ENCODE measurements around the gene ROS1.

Gene ROS1

DNA sequence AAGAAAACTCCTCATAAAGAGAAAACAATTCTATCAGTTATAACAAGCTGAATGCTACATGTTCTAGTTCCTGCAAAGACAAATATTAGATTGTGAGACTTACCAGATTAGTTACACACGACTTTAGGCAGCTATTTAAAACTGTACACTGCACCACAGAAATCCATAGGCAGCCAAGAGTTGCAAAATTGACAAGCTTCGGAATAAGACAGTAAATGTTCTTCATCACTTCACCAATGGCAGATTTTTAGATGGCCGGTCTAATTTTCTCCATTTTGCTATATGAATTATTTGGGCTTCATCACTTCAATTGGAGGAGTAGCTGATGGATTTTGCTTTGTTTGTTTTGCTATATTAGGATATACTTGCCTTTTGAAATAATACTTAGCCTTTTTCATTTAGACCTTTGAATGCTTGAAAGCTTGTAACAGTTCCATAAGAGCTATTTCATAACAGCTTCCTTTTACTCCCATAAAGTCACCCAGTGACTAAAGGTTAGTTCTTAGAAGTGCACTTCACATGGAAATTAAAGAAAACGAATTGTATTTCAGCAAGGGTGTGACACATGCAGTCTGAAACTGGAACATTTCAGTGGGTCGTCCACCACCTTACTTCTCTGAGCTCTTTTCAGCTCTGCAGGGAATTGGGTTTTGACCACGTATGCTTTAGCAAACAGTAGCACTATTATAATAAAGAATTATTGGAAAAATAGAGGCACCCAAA lies at the start of gene ROS1:
ROS1 (minus strand) TSS at position 512 of the 723 bp plus-strand sequence; CDS start at position 226, 286 bp downstream.
- TF ChIP-seq GATA3 (IDR thresholded peaks at IDR 0.05; ENCODE audit: low read depth, low read length), result no peak

DNA sequence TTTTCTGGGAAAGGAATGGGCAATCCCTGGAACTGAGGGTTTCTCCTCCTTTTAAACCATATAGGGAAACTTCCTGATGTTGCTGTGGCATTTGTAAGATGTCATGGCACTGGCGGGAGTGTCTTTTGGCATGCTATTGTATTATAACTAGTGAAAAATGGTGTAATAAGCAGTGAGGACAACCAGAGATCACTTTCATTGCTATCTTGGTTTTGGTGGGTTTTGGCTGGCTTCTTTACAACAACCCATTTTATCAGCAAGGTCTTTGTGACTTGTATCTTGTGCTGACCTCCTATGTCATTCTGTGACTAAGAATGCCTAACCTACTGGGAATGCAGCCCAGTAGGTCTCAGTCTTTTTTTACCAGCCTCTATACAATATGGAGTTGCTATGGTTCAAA lies 47.7 kb upstream of the ROS1 start:
- no peak for TF ChIP-seq GATA3 (IDR thresholded peaks at IDR 0.05; ENCODE audit: low read depth, low read length)
- TF ChIP-seq GATA2 (IDR thresholded peaks at IDR 0.05; ENCODE audit: low read depth, low read length), result no peak

DNA sequence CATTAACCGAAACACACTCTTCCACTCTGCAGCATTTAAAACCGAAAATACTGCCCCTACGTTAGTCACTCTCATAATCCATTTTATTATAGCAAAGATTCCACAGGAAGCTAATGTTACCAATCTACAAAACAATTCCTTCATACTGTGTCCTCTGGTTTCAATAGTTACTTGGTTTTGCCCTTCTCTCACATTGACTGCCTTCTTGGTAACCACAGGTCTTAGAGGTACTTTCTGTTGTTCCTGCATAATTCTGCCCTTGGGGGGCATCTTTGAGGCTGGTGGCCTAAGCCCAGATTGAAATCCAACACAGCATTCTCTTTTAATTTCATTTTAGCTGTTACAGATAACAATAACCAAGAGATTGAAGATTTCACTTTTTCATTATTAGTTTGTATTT lies 46.9 kb upstream of the ROS1 start:
- no peak for TF ChIP-seq GATA3 (IDR thresholded peaks at IDR 0.05; ENCODE audit: low read depth, low read length)

DNA sequence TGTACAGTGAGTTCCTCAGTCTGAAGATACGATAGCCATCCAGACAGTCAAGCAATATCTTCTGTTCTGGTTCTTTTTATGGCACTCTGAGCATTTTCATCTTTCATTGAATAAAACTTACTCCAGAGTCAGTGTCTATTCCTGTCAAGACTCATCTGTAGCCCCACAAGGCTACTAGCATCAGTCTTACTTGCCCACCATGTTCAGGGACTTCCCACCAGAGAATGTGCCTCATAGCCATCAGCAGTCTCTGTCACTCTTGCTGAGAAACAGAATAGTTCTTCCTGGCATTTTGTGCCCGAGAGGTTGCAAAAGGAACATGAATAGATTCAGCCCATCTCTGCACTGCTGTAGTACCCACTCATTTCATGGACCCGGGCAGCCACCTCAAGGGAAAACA lies 44.0 kb upstream of the ROS1 start:
- TF ChIP-seq GATA3 (IDR thresholded peaks at IDR 0.05; ENCODE audit: low read depth, low read length), result no peak
- no peak for TF ChIP-seq GATA2 (IDR thresholded peaks at IDR 0.05; ENCODE audit: low read depth, low read length)

DNA sequence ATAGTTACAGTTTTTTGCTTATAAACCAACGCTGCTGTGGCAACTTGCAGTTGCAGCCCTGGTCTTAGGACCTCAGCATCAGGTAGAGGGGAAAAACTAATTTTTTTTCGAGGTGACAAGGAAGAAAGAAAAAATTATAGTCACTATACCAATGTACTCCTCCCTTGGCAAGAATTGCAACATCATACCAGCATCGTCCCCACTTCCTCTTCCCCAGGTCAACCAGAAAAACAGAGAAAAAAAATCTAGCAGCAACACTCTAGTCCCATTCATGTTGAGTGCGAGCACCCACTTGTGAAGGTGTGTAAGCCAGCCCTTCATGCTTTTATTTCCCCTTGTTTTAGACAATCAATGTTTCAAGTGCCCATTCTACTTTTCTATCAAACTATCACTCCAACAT lies 43.6 kb upstream of the ROS1 start:
- TF ChIP-seq GATA3 (IDR thresholded peaks at IDR 0.05; ENCODE audit: low read depth, low read length) (no peak), GATA2 (IDR thresholded peaks at IDR 0.05; ENCODE audit: low read depth, low read length) (no peak)

DNA sequence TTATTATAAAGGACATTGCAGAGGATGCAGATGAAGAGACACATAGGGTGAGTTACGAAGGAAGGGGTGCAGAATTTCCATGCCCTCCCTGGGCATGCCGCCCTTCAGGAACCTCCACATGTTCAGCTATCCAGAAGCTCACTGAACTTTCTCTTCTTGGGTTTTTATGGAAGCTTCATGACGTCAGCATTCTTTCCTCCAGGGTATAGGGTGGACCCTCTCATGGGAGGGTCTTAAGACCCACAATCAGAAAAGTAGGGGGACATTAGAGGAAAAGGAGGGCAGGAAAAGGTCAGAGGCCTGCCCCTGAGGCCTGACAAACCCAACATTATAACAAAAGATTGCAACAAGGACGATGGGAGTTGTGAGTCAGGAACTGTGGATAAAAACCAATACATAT lies 42.1 kb upstream of the ROS1 start:
- TF ChIP-seq GATA2 (IDR thresholded peaks at IDR 0.05; ENCODE audit: low read depth, low read length) (no peak), GATA3 (IDR thresholded peaks at IDR 0.05; ENCODE audit: low read depth, low read length) (no peak)

DNA sequence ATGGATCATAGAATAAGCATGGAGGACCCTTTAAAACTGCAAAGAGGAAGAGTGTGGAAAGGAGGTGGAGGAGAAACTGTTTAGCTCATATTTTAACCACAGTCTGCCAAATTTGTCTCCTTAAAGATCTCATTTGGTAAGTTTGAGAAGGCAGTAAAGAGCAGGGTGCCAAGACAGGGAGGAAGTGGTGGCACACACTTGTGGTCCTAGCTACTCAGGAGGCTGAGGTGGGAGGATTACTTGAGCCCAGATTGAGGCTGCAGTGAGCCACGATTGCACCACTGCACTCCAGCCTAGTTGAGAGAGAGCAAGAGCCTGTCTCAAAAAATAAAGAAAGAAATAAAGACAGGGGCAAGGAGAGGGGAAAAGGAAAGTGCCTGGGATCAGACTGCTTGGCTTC lies 39.9 kb upstream of the ROS1 start:
- TF ChIP-seq GATA3 (IDR thresholded peaks at IDR 0.05; ENCODE audit: low read depth, low read length) (no peak), GATA2 (IDR thresholded peaks at IDR 0.05; ENCODE audit: low read depth, low read length) (no peak)

DNA sequence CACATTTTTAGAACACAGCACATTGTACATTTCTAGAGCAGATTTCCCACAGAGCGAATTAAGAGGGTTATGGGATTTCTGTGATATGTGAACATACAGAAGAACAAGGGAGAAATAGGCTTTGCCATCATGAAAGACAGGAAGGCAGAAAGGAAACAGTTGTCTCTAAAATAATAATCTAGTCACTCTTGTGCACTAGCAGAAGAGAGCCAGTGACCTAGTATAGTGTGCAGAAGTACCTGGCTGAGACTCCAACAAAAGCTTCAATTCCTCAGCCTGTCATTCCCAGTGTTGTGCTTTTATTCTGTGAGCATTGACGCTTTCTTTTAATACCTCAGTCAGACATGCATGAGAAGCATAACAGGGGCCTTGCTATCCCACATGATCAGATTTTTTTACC lies 39.0 kb upstream of the ROS1 start:
- TF ChIP-seq GATA3 (IDR thresholded peaks at IDR 0.05; ENCODE audit: low read depth, low read length) (no peak), GATA2 (IDR thresholded peaks at IDR 0.05; ENCODE audit: low read depth, low read length) (no peak)

DNA sequence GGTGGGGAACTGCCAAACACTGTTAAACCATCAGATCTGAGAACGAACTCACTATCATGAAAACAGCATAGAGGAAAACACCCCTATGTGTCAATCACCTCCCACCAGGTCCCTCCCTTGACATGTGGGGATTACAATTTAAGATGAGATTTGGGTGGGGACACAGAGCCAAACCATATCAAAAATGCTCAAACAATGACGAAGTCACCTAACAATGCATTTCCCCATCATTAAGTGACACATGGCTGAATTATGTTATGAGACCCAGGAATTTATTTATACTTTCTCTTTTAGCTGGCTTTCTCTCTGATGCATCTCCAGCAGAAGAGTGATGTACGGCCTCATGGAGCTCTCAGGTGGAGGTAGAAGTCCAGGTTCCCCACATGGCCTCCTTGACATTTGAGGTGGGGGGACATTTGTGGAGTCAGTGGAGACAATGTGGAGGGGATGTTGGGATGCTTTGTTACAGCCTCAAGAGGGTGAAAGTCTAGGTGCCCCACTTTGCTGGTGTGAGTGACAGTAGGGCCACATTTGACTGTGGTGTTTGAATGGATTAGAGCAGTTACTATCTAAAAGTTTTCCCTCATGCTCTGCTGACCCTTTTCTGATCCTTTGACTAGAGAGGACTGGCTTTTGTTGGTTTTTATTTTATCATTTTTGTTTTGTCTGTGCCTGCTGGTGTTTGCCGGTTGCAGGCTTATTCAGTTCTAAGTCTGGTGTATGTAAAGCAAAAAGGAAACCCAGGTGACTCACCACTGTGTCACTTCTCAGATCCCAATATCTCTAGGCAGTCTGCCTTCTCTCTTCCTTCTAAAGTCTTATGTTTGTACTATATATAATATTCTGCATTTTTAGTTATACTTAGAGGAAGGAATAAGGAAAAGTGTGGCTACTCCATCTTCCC lies 38.3 kb upstream of the ROS1 start:
- TF ChIP-seq GATA3 (IDR thresholded peaks at IDR 0.05; ENCODE audit: low read depth, low read length) (no peak), GATA2 (IDR thresholded peaks at IDR 0.05; ENCODE audit: low read depth, low read length) (no peak)

DNA sequence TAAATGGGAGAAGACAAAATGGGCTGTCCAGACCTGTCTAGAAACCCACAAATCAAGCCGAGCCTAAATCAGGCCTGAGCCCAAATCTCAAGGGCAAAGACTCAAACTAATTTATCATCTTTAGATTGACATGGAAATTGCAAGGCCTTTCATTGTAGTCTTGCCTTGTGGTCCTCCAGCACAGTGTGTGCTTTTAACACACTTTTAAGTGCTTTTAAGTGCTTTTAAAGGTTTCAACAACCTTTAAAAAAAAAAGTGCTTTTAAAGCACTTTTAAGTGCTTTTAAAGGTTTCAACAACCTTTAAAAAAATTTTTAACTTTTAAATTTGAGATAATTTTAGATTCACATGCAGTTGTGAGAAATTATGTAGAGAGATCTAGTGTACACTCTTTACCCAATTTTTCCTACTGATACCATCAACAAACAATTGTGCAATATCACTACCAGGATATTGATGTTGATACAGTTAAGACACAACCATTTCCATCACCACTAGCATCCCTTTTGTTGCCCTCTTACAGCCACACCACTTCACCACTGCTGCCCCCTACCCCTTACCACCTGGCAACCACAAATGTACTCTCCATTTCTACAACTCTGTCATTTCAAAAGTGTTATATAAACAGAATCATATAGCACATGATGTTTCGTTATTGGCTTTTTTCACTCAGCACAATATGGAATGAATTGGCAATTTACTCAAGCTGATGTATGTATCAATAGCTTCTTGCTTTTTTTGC lies 33.6 kb upstream of the ROS1 start:
- TF ChIP-seq GATA2 (IDR thresholded peaks at IDR 0.05; ENCODE audit: low read depth, low read length), result no peak
- no peak for TF ChIP-seq GATA3 (IDR thresholded peaks at IDR 0.05; ENCODE audit: low read depth, low read length)

DNA sequence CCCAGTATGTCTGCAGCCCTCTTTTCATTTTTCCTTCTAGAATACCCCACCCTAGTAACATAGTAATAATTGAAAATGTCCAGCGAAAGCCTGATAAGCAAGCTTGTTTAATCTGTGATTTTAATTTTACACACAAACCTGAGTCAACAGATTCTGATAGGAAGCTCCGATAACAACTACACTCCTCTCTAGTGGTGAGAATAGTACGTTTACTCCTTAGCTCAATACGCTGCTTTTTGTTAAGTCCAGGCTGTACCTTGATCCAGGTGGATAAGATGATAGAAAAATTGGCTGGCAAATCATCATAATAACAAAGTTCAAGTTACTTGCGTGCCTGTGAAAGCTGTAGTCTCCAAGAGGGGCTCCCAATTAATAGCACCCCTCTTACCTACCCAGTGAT lies 31.3 kb upstream of the ROS1 start:
- no peak for TF ChIP-seq GATA3 (IDR thresholded peaks at IDR 0.05; ENCODE audit: low read depth, low read length)

DNA sequence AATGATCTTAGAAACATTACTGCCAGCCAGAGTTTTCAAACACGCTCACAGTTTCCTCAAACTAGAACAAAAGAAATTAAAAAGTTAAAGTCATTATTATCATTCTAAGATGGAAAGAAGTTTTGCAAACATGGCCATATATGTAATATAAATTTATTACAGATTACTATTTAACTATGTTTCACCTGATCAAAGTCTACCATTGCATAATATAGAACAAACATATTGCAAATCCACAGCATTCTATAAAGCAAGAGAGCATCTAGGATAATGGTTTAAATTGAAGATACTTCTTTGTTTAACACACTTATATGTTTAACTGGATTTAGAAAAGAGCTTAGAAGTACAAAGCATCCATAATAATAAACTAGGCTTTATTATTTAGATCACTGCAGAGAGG lies 30.5 kb upstream of the ROS1 start:
- TF ChIP-seq GATA3 (IDR thresholded peaks at IDR 0.05; ENCODE audit: low read depth, low read length) (no peak), GATA2 (IDR thresholded peaks at IDR 0.05; ENCODE audit: low read depth, low read length) (no peak)

DNA sequence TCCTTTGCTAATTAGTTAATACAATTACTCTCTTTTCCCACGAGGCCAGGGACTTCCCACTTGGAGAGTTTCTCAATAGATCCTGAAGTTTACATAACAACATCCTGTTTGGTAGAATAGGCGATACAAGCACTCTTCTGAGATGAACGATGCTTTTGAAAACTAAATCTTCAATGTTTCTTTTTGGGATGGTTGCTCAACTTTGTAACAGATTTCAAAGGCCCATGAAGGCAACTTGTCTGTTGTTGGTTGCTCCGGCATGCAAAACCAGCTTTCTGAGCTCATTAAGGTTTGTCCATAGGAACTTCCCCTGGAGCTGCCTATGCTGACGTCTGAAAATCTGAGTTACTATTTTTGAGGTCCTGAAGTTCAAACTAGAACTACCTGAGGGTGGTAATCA lies 25.9 kb upstream of the ROS1 start:
- TF ChIP-seq GATA3 (IDR thresholded peaks at IDR 0.05; ENCODE audit: low read depth, low read length) (no peak), GATA2 (IDR thresholded peaks at IDR 0.05; ENCODE audit: low read depth, low read length) (no peak)

DNA sequence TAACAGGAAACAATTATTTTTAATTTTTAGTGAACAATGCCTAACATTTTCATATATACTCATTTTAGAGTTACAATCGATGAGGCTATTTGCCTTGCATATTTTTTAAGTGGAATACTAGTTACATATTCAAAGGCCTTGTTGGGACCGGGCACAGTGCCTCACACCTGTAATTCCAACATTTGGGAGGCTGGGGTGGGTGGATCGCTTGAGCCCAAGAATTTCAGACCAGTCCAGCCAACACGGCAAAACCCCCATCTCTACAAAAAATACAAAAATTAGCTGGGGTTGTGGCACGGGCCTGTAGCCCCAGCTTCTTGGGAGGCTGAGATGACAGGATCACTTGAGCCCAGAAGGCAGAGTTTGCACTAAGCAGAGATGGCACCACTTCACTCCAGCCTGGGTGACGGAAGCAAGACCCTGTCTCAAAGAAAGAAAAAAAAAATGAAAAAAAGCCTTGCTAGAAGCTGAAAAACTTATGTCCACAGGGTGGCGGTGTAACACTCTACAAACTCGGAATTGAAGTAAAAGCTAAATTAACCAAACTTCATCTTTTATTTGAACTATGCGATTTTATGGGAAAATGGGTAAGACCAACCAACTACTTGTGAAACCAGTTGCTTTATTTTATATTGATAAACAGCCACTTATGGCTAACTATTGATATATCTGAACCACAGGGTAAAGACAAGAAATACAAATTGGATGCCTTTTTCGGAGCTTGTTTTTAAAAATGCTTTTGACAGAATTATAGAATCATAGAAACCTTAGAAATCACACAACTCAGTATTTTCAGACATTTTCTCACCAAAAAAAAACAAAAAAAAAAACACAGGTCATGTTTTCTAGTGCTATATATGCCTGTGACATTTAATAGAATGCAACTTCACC lies 24.1 kb upstream of the ROS1 start:
- TF ChIP-seq GATA2 (IDR thresholded peaks at IDR 0.05; ENCODE audit: low read depth, low read length) (no peak), GATA3 (IDR thresholded peaks at IDR 0.05; ENCODE audit: low read depth, low read length) (no peak)

All from SH-SY5Y (cell line).